NCI-H345 (cell line): ENCODE results near the gene SLIT3.

Experiments used
- DNase-seq: peaks from one replicate; lab custom pipeline; 2025; lab: John Stamatoyannopoulos, UW

Gene SLIT3

DNA sequence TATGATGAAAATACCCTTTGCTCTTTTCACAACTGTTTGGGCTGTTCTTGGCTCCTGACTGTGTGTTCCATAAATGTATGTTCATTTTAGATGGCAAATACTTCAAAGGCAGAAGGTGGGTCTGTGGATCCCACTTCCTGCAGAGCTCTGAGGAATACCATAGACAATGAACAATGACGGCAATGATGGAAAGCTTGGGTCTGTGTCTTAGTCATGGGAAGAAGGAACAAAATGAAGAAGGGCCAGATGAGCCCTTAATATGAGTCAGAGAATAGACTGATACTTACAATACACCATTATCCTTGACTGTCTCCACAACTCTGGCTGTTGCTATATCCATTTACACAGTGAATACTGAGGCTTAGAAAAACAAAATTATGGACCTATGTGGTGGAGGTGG is 126.0 kb downstream of the SLIT3 start:
- no peak for DNase-seq

- DNase-seq, result no peak
Observed at GRCh38 chr5:169173372-169173771, 127.6 kb downstream of the SLIT3 start.

DNA sequence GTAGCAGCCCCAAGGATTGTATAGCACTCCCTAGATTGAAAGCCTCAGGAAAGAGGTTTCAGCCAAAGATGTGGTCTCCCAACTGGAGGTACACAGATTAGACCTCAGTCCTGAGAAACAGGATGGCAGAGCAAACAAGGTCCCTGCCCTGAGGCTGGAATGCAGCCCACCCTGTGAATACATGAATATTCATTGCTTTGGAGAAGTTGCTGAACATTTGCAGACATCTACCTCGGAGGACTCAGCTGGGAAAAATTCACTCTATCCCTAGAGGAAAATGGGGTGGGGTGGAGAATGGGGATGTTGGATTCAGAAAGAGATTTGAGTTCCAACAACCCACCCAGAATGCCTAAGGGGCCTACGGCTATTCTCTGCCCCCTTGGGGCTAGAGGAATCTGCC is 129.4 kb downstream of the SLIT3 start:
- no peak for DNase-seq

DNA sequence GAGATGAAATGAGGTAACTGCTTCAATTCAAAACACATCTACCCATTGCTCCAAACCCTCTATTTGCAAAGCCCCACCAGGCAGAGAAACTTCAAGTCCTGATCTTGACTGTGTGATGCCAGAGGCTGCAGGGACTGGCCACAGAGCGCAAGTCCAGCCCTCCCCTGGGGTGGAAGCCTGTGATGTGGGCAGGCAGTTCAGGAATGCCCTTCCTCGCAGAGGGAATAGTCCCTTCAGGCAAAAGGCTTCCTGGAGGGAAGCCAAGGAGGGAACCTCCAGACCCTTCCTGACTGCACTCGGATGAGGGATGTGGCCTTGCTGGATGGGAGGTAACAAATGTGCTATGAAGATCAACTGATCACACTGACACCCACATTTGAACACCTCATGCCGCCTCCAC is 131.2 kb downstream of the SLIT3 start:
- DNase-seq, result no peak

- DNase-seq, result no peak
Observed at GRCh38 chr5:169168280-169168679, 132.7 kb downstream of the SLIT3 start.

- no peak for DNase-seq
Observed at GRCh38 chr5:169166078-169166477, 134.9 kb downstream of the SLIT3 start.

GRCh38 chr5:169165052-169165451 is 135.9 kb downstream of the SLIT3 start:
- no peak for DNase-seq

DNA sequence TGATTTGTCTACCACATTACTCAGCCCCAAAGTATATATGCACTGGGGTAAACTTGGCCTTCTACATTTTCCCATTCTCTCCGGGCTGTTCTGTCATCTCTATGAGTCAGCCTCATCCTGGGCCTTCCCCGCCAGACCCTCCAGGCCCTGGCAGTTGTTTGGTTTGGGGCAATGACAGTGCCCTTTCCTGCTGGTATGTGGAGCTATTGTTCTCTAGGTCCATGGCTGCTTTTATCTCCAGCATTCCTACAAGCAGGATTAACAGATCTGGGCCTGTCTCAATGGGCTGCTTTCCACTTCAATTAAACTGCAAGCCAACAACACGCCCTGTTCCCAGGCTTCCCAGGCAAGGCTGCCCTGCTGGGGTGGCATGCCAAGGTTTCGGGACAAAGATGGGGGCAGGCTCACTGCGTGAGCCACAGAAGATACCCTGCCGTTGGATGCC is 136.4 kb downstream of the SLIT3 start:
- no peak for DNase-seq

GRCh38 chr5:169162407-169162806 is 138.5 kb downstream of the SLIT3 start:
- DNase-seq, result no peak

DNA sequence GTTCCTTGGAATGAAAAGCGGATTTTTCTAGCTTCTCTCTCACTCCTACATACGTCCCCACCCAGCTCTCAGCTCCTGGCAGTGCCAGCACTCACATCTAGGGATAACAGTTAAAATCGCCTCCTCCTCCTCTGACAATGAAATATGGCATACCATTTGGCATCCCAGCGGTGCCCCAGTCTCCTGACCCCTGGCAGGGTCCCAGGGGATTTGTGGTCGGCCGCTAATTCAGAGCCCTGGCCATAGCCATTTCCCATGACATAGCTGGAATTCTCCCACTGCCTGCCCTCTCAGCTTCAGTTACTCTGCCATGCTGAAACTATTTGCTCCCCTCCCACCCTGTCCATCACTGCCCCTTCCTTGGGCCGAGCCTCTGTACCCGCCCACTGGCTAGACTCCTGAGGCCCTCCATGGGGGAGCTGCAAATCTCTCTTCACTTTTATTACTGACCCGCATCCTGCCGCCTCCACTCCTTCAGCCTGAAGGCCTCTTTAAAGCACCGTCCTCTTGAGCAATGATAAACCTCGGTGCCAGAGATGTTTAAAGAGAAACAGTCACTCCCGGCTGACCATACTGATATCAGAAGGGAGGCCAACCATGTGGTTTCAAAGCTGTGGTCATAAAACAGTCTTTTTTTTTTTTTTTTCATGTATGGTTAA is 139.8 kb downstream of the SLIT3 start:
- no peak for DNase-seq

DNA sequence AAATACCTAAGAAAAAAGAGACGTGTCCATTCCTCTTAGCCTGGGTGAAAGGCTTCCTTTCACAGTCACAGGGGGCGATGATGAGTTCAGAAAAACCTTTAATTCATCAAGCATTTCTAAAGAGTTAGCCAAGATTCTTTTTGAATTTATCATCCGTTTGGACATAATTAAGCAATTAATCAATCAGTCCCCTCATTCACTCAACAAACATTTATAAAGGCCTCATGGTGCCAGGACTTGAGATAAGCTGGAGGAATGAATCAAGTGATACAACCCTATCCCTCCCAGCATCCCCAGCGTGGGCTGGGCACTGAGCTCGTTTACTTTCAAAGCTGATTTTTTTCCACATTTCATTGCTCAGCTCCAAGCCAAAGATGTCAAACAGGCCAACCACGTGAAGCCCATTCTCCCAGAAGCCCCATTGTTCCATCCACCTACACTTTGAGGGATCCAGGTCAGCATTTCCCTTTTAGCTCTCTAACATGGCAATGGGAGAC is 140.5 kb downstream of the SLIT3 start:
- DNase-seq, result no peak

- no peak for DNase-seq
Observed at GRCh38 chr5:169158764-169159163, 142.2 kb downstream of the SLIT3 start.

DNA sequence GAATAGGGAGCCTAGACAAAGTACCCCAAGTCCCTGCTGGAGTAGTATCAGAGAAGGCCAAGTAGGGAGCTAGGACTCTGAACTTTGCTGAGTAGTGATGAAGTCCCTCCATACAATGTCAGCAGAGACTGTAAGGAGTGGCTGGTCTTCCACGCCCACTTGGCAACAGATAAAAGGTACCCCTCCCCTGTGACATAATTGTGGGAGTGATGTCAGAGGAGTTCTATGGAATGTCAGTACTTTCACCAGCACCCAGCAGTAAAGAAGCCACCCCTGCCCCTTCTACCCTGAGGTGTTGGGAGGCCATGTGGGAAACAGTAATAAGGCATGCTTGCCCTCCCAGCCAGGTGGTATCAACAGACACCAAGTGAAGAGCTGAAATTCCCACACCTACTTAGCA is 143.9 kb downstream of the SLIT3 start:
- DNase-seq, result no peak

GRCh38 chr5:169154679-169155078 is 146.3 kb downstream of the SLIT3 start:
- no peak for DNase-seq

DNA sequence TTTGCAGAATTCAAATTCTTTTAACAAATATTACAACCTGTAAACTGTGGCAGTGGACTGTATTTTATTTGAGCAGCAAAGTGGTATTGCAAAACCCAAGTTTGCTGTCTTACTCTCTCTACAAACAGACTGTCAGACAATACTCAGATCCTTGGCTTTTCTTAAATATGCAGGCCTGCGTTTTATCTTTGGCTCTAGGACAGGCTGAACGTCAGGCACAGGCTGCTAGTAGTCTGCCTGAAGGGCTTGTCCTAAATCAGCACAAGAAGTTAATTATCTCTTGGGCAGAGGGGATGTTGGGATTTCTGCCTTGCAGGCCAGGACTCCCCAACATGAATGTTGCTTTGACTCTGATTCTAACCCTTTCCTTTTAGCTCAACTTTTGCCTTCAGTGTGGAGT is 147.5 kb downstream of the SLIT3 start:
- DNase-seq, result no peak

DNA sequence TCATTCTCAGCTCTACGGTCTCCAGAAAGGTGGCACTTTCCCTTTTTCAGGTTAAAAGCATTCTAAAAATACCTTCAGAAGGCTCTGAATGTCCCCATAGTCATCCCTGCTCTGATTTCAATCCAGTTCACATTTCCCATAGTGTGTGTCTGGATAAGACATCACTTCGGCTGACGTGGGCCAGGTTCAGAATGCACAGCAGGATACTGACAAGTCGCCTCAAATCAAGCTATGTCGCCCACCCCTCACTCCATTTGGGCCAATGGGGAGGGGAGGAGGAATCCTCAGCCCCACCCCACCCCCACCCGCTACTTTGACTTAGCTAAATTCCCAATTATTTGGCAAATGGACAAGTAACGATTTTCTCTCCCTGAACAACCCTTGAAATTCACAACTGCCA is 148.0 kb downstream of the SLIT3 start:
- no peak for DNase-seq

DNA sequence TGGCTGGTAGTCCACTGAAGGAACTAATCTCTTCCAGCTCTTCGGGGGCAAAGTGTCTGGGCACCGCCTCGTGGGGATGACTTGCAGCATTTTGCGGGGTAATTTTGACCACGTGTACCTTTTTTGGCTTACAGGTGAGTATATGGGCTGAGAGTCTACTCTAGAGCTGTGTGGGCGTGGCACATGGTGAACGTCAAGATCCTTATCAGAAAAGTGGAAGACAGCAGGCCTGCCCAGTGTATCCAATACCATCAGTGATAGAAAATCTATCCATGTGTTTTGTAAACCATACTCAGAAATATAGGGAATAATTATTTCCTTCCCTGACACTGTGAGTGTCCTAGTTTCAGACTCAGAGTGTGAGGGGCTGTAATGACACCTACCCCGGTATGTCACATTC is 148.5 kb downstream of the SLIT3 start:
- DNase-seq, result no peak

DNA sequence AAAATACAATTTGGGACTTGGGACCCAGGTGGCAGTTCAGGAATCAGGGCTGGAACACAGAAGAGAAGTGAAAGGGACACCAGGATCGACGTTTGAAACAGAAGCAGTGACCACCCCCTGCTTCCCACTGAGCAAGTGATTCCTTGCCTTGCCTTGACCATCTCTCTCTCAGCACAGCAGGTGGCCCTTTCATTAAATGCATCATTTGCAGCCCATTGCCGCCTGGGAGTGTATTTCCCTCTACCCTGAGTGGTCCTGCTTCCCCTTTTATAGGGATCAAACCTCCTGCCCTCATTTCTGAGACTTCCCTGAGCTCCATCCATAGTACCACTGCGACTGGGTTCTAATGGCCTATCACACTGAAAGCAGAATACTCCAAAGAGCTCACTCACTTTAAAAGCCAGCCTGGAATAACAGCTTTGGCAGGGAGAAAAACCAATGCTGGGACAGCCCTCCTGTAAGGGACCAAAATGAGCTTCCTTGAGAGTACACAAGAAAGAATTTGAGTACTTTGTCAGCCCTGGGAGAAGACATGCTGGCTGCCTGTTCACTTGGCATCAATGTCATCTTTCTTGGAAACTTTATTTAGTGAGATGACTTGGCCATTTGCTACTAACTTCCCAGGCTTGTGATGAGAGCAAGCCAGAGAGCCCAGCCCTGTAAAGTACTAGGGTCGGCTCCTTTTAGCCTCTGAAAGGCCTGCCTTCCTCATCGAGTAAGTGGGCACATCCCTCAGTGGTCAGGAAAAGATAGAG is 149.7 kb downstream of the SLIT3 start:
- no peak for DNase-seq

DNA sequence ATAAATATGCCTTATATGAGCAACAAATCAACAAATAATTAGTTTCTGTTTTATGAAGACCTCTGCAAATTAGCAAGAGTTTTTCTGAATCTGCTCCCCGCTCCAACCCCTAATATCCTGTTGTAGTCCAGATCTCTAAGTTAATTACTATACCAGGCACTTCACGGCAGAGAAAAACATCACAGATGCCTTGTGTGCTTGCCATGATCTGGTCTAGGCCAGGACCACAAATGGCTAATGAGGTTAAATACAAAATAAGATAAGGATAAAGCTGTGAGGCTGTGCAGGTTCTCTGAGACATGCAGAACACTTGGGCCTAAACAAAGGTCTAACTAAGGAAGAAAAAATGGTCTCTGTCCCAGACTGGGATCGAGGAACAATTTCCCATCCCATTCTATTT is 150.8 kb downstream of the SLIT3 start:
- DNase-seq, result no peak

DNA sequence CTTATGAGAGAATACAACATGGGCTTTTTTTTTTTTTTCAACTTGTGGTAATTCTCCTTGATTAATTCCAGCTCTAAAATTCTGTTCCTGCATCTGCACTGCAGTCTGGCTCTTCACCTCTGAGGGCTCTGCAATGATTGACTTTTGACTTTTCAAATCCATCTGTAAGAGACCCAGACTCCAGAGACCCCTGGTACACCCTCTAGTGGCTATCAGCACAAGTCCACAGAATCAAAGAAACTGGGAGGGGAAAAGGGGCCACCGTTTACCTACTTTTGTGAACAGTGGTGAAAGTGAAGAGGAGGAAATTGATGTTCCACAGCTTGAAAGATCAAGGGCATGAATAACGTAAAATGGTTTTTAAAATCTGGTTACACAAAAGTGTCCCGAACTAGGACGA is 151.6 kb downstream of the SLIT3 start:
- no peak for DNase-seq

GRCh38 chr5:169148138-169148740 is 152.7 kb downstream of the SLIT3 start:
- DNase-seq, result no peak

- no peak for DNase-seq
Observed at GRCh38 chr5:169147534-169147933, 153.4 kb downstream of the SLIT3 start.

GRCh38 chr5:169146158-169146557 is 154.8 kb downstream of the SLIT3 start:
- DNase-seq, result no peak
